Hematopoietic multipotent progenitor cell treated with erythropoietin and hydrocortisone succinate and interleukin-3 and kit ligand, for 8 days (in vitro differentiated cells): ENCODE results near the gene LMBR1.
A peak's percentile ranks its signal among the peaks of the same experiment; 100 is the strongest.

ENCODE experiments used
- DNase-seq: peaks from one replicate; pipeline ENCODE4 v3.0.0-alpha.2; 2015

The LMBR1 gene

DNA sequence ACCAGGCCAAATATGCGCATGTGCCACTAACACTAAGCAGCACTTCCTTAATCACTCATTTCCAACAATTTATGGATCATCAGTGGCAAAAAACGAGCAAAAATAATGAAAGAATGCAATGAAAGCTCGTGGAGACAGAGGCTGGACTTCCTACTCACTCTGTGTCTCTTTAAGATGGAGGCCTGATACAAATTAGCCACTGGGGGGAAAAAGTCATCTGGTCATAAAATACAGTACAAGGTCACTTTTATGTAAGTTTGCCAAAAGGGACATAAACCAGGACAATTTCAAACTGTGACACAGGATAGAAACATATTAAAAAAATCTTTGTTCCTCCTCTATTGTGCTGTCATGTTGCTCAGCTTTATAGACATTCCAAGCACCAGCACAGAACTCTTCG lies 101.7 kb downstream of the LMBR1 start:
- no peak for DNase-seq

DNA sequence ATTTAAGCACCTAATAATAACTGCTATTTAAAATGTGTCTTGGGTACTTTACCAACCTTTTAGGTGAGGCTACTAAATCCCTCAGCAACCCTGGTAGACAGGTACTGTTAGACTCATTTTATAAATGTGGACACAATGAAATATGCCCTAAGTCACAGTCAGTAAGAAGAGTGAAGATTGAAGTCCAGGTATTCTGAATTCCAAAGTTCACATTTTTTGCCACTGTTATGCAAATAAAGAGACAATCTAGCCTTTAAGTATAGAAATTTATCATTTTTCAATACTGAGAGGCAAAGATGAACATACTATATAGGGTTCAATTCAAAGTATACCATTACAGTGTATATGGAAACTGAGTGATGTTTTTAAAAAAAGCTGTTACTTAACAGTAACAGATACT lies 102.7 kb downstream of the LMBR1 start:
- no peak for DNase-seq

DNA sequence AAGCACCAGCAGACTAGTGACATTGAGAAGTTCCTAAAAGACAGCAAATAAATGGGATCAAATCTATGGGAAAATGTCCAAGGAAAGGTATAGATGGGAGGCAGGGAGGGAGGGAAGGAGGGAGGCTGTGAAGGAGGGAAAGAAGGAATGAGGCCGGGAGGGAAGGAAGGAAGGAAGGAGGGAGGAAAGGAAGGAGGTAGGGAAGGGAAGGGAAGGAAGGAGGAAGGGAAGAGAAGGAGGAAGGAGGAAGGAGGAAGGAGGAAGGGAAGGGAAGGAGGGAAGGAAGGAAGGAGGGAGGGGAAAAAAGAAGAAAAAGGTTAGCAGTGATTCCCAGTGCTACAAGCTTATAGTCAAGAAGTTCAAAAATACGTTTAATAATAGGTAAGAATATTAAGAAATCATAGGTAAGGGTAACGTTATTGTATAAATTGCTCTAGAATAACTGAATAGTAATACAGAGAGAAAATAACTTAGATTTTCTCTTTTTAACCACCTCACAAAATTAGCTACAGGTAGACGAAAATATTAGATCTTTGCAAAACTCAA lies 106.9 kb downstream of the LMBR1 start:
- no peak for DNase-seq

DNA sequence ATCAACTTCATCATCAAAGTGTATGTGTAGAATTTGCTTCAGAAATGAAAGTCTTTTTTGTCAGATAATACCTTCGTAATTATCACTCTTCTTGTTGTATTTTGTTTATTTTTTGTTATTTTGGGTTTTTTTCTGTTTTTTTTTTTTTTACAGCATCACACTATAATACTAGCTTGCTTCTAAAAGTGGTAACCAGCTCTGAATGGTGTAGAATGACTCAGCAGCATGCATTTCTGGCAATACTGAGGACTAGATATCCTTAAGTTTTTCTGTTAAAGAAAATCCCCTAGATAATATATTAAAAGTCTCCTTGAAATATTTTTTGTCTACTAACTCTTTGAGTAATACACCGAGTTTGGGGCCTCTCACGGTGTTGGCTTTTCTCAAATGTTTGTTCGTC lies 109.1 kb downstream of the LMBR1 start:
- no peak for DNase-seq

DNA sequence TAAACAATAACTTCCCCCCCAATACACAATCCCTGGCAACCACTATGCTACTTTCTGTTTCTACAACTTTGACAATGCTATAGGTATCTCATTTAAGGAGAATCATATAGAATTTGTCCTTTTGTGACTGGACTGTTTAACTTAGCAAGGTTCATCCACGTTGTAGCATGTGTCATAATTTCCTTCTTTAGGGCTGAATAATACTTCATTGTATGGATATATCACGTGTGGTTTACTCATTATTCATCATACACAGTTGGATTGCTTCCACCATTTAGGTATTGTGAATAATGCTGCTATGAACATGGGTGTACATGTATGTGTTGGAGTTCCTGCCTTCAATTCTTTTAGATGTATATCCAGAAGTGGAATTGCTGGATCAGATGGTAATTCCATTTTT lies 111.0 kb downstream of the LMBR1 start:
- DNase-seq: no peak

DNA sequence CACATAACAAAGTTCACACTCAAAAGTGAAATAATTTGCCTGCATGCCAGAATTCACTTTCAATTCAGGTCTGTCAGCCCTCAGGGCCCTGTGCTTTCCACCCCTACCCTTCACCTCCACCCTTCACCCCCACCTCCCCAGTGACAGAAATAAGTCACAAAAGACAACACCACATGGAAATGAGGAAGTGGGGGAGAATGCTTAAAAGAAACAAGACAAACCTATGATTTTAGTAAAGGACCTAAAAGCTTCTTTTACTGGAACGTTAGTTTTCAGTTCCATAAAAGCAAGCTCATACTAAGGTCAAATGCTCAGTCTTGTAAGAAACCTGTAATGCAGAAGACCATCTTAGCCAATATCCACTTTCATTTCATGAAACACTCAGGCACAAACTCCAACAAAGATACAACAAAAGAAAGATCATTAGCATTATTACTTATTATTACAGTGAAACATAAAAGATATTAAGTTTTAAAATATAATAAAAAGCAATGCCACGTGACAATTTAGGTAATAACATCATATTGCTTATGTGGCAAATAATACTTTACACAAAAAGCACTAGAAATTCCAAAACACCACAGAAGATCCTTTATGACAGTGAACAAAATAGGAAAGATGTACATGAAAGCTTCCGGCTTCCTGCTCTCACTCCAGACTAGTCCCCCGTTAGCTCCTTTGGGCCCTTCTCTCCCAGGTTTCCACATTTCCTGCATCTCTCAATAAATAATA lies 112.1 kb downstream of the LMBR1 start:
- DNase-seq: no peak

DNA sequence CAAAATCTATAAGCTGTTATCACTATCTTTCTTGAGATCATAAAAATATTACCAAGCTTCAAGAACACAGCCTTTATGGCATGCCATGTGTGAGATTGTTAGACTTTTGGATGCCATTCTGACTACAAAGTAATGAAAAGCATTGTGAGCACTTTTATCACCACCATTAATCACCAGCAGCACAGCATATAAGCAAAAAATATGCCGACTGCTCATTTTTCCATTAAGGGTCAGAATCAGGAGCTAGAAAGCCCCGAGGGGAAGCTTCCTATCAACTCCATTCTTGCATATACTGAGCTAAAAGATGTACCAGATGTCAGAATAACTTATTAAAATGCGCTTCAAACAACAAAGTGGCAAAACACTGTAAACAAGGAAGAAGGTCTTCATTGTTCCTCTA lies 114.3 kb downstream of the LMBR1 start:
- no peak for DNase-seq

DNA sequence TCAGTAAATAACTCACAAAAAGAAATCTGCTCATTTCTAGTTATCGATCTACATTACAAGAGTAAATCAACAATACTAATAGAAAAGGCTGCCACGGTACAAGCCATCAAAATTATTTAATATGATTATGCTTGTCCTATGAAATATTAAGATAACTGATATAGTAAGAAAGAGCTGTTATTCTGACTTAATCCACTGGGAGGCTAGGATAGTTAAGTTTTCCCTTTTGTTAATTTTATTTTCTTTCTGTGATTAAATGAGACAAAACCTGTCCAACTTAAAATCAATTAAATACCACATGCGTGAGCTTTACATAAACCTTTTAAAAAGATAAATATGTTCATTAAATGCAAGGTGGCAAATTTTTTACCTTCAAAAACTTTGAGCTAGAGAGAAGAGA lies 114.8 kb downstream of the LMBR1 start:
- DNase-seq: no peak

DNA sequence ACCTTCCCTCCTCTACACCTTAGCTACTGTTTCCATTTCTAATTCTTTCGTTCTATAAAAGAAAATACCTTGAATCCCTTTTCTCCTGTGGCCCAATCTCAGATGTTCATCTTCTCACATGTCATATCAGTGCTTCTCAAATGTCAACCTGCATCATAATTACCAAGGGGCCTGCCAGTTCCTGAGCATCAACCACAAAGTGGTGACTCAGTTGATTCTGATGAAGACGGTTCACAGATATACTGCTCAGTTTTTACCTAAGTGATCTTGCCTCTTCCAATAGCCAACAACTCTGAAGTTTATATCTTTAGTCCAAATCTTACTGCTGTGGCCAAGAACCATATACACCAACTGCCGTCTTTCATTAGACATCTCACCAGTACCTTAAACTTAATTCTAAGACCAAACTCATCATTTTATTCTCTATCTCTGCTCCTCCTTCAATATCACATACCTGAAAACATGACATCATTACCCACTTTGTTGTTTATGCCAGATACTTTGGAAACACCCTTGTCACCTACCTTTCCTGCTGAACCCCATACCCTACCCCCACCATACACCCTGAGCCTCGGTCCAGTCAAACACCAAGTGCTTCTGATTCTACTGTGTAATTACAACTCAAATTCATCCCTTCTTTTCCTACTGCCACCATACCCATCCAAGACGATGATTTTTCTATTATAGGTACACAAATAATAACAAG lies 115.5 kb downstream of the LMBR1 start:
- no peak for DNase-seq

DNA sequence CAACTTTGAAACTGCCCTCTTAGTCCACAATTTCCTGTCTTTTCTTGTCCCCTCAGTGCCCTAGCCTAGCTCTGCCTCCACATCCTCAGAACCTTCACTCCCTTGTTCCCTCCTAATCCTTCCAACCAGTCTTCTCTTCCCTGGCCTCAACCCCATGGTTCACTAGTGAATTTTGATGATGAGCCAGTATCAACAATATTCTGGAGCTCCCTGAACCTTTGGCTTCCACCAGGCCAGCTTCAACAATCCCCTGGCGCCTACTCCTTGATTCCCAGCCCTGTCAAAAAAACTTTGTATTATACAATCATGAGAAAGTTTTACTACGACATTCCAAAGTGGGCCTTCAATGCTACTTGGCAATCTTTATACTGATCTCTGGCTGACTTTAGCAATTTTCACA lies 116.5 kb downstream of the LMBR1 start:
- DNase-seq: no peak

DNA sequence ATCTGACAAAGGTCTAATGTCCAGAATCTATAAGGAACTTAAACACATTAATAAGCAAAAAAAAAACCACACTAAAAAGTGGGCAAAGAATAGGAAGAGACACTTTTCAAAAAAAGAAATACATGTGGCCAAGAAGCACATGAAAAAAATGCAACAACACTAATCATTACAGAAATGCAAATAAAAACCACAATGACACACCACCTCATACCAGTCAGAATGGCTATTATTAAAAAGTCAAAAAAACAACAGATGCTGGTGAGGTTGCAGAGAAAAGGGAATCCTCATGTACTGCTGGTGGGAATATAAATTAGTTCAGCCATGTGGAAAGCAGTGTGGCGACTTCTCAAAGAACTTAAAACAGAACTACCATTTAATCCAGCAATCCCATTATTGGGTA lies 119.0 kb downstream of the LMBR1 start:
- DNase-seq: no peak

DNA sequence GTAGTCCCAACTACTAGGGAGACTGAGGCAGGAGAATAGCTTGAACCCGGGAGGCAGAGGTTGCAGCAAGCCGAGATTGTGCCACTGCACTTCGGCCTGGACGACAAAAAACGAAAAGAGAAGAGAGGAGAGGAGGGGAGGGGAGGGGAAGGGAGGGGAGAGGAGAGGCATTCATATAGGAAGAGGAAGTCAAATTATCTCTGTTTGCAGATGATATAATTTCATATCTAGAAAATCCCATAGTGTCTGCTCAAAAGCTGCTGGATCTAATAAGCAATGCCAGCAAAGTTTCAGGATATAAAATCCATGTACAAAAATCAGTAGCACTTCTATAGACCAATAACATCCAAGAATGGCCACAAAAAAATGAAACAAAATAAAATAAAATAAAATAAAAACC lies 120.3 kb downstream of the LMBR1 start:
- peak; percentile 36 for DNase-seq

DNA sequence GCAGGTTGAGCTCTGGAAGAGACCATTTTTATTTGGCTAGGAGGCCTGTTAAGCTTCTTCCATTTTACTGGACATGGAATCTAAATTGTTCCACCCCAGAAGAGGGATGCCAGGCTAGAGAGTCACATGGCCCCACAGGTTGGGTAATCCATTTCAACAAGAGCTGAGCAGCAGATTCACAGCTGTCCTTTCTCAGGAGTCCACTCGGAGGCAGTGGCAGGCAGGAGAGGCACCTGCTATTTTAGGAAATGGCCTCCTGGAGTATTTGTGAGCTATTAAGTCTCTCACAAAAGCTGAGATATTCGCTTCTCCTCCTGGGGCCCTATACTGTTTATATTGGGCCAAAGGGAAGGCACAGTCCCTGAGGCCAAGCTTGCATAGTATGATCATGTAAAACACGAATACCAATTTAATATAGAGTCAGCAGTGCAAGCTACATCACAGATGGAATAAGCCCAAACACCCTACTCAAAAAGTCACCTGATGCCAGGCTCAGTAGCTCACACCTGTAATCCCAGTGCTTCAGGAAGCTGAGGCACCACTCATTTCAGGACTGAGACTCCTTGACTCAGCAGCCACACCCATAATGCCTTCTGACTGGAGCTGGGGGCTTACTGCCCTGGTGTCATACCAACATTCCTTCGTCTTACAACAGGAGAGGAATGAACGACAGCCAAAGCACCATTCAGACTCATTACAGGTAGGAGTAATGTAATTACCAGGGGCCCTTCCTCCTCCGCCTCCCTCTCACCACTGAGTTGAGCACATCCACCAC lies 124.1 kb downstream of the LMBR1 start:
- no peak for DNase-seq

DNA sequence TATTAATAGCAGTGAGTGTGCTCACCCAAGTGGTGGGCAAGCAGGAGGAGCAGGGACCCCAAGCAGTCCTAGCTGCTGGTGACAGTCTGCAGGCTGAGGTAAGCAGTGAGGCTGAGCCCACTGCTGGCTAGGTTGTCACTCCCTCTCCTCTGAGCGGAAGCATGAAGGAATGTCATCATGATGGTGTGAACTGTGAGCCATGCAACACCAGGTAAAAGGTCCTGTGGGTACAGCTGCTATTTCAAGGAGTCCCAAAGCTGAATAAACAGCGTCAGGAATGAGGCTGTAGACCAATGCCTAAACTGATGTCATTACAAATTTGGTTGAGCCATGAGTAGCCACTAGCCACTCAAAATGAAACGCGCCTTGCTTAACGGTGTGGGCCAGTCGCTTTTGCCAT lies 126.3 kb downstream of the LMBR1 start:
- DNase-seq: no peak

DNA sequence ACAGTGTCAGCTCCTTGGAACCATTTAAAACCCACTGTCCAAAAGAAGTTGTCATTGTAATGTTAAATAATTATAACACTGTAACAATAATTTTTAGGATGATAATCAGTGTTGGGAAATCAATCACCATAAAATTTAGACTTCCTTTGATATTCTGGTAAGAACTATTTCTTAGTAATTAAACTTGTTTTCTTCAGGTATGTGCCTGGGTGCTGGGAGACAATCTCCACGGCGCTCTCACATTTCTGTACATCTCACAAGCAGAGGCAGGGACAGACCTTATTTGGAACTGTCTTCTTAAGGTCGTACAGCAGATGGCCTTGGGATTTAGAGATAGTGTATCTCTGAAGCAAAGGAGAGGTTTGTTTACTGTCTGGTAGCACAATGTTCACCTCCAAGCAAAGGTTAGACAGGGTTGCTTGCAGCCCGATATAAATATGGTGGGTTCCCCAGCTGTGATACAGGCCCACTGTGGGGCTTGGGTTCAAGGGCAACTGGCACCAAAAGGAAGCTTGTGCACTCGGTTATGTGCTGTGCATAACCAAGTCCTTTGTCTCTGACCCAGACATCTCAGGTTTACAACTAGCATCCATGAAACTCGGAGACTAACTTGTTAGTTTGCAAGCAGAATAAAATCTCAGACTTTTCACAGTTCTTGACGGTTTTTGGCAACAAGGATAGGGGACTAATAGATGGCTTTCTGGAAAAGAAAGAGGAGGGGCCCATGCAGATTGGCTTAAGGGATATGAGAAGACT lies 126.9 kb downstream of the LMBR1 start:
- no peak for DNase-seq

DNA sequence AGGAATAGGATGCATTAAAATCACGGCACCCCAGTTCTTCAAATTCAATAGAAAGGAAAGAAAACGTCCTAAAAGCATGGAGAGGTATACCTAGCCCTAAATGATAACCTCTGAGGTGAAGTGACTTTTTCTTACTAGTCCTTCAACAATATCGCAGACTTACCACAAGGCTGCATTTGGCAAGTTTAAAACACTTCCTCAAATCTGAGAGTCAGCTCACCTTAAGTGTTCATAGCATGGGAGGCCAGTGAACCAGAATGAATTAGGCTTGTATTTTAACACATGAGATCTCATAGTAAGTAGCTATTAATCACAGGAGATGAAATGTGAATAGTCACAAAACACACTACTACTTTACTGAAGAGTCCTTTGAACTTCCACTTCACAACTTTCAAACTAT lies 128.2 kb downstream of the LMBR1 start:
- no peak for DNase-seq

DNA sequence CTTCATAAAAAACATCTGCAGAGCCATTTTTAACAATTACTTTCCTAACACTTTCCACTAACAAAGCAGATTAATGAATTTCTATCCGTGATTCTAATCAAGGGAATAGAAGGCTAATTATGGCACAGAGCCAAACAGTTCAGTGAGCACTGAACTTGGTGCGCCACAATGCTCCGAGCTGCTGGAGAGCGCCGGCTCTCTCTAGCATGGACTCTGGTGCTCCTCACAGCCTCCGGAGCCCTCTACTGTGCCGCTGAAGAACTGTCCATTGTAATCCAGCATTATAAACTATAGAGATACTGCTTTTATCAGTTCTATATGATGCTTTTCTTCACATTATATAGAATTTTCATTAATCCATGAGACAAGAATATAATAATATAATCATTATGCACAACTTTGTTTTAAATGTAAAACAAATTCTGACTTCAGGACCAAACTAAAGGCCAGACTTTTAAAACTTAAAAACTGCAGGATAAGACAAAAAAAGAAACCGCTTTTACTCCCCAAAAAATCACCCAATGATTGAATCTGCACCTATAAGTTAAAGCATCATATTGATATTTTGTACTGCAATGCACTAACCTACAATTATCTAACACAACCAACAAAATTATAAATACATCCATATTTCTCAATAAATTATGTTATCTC lies 128.8 kb downstream of the LMBR1 start:
- peak; percentile 55 for DNase-seq

DNA sequence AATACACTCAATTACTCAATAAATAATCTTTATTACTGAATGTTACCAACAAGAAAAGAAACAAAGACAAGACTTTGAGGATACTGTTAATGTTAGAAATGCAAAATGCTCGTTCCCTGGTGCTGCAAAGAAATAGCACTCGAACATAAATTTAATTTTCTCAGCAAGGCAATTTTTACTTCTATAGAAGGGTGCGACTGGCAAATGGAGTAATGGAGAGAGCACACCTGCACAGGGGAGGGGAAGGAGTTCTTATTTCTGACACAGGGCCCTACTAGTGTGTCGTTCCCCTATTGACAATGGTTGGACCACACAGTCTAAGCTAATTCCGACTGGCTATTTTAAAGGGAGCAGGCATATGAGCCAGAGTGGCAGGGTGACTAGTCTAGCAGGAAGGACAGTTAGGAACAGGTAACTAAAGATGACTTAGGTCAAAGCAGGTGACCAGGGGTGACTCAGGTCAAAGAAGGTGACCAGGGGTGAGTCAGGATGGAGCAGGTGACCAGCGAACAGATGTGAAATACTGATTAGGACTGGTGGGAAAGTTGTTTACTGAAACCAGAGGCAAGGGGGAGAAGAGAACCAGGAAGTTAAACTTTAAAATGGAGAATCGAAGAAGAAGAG lies 133.3 kb downstream of the LMBR1 start:
- DNase-seq: no peak

DNA sequence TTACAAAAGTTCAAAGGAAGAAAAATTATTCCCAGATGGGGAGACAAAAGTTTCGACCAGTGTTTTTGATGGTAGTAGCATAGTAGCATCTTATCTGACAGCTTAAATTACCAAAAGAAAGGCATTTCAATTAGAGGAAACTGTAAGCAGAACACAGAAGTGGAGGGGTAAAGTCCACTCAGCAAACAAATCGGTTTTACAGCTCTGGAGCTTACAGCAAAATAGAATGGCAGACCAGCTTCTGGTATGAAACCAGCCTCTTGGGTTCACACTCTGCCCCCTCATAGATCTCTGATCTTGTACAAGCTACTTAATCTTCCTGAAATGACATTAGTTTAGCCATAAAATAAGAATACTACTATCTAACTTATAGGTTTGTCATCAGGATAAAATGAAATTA lies 133.8 kb downstream of the LMBR1 start:
- DNase-seq: no peak

DNA sequence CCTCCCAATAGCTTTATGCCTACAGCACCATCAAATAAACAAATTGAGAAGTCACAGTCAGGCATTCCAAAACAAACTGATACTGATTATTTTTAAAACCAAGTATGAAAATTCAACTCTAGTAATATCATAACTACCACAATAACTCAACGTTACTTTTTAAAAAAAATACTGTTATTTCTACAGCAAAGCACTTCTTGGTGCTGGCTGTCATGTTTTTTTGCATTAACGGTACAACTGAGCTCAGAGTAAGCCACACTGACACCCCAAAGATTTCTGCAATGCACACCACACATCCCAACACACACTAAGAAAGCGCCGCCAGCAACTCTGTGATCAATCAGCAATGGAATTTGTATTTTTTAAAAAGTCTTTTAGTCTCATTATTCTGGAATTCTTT lies 138.8 kb downstream of the LMBR1 start:
- DNase-seq: no peak

DNA sequence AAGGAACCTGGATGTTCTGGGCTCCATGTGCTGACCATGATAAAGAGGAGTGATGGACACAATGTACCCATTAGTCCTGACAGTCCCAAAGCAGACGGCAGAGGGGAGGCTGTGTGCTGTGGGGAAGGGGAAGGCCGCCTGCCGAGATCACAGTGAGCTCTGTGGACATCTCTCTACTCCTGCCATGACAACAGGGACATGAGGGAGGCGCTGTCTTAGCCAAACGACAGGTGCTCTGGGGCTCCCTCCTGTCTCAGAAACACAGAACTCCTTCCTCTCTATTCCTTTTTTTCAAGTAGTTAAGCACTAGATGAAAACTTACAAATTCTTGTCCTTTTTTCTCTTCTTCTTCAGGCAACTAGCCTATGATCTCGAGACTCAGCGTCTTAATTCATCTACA lies 139.4 kb downstream of the LMBR1 start:
- no peak for DNase-seq

DNA sequence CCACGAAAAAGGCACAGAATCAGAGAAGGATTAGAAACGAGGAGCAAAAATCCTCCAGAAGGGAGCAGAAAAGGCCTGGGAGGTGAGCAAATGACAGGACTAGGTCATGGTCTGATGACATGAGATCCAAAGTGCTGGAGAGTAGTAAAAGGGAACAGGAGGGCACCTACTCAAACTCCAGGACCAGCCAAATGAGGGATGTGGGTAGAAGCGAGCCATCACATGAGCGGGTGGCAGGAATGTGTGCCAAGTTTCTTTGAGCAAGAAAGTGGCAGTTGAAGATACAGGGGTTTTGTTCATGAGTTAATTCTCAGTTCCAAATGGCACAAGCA lies 139.8 kb downstream of the LMBR1 start:
- DNase-seq: no peak
